GM12892 (cell line): ENCODE results near the gene TARP.

ENCODE experiments used
- DNase-seq: peaks from one replicate; pipeline ENCODE4 v3.0.0; 2011; ENCODE audit not compliant: insufficient read length
- FAIRE-seq: peaks from 2 replicates; lab custom pipeline; 2011; peaks lifted over from hg19 to GRCh38; lab: Jason Lieb, UNC
- POLR2A ChIP-seq: IDR thresholded peaks from 2 replicates; pipeline ENCODE4 v1.6.1; 2011; ENCODE audit warnings: low read depth, low read length, control low read depth
- POLR2AphosphoS5 ChIP-seq: IDR thresholded peaks from 2 replicates; pipeline ENCODE4 v1.6.1; 2011; ENCODE audit warnings: low read depth, low read length, control low read depth
- TAF1 ChIP-seq: IDR thresholded peaks from 2 replicates; pipeline ENCODE4 v1.6.1; 2011; ENCODE audit warnings: low read depth, mild to moderate bottlenecking, control low read depth, low read length, borderline replicate concordance

Gene TARP

GRCh38 chr7:38294926-38295325 lies 21.5 kb upstream of the TARP start:
- TF ChIP-seq TAF1 (no peak), POLR2A (no peak), POLR2AphosphoS5 (no peak)
- FAIRE-seq: no peak
- no peak for DNase-seq

DNA sequence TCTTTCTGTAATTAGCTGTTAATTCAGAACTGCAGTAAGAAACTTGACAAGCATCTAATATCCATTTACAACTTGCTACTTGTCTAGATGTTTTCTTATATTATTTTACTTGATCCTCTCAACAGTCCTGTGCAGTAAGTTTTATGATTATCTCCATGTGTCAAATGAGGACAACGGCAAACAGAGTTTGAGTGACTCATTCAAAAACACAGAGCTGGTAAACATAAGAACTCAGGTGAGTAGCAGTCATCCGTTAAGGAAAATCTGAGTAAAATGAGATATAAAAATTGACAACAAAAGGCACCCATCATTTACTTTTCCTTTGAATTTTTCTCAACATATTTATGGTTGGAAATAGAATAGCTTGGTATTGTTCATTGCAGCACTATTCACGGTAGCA lies 19.0 kb upstream of the TARP start:
- no peak for FAIRE-seq
- no peak for TF ChIP-seq POLR2A
- no peak for TF ChIP-seq TAF1
- DNase-seq: no peak

GRCh38 chr7:38291650-38292049 lies 18.2 kb upstream of the TARP start:
- DNase-seq: no peak
- TF ChIP-seq POLR2A (no peak), TAF1 (no peak), POLR2AphosphoS5 (no peak)
- FAIRE-seq: no peak

DNA sequence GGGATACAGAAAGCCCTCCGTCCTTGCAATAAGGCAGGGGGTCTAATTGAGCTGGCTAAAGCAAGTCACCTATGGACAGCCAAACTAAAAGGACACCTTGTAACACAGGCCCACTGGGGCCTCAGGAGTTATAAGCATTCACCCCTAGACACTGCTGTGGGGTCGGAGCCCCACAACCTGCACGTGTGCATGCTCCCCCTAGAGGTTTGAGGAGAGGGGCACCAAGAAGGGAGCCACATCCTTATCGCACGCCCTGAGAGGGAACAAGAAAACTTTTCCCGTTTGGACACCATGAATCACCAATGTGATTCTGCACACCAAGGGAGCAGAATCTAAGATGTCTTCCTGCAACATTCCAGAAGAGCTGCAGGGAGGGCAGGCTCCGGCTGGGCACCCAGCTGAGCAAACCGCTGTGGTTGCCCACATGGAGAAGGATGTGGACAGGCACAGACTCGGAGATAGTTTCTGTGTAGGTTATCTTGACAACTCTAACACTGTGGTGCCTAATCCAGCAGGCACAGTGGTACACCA lies 17.7 kb upstream of the TARP start:
- TF ChIP-seq POLR2AphosphoS5 (no peak), POLR2A (no peak), TAF1 (no peak)
- no peak for FAIRE-seq
- DNase-seq: no peak

GRCh38 chr7:38284553-38284952 lies 11.1 kb upstream of the TARP start:
- TF ChIP-seq TAF1 (no peak), POLR2A (no peak), POLR2AphosphoS5 (no peak)
- FAIRE-seq (no peak), DNase-seq (no peak)

- TF ChIP-seq POLR2A (no peak), TAF1 (no peak)
- FAIRE-seq (peak; percentile 40), DNase-seq (no peak)
Measured at GRCh38 chr7:38283809-38284208, 10.4 kb upstream of the TARP start.

DNA sequence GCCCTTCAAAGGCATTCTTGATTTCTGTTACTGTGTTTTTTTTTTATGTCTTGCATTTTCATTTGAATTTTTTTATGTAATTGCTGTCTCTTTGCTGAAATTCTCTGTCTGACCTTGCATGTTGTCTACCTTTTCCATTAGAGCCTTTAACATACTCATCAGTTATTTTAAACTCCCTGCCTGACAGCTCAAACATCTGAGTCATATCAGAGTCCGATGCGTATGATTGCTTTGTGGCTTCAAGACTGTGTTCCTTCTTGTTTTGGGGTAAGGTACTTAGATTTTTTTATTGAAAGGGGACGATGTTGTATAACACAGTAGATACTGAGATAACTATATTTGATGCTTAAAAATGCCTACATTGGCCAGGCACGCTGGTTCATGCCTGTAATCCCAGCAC lies 9.7 kb upstream of the TARP start:
- FAIRE-seq: no peak
- DNase-seq: no peak
- TF ChIP-seq POLR2AphosphoS5 (no peak), TAF1 (no peak), POLR2A (no peak)

GRCh38 chr7:38282081-38282480 lies 8.6 kb upstream of the TARP start:
- DNase-seq (no peak), FAIRE-seq (no peak)
- TF ChIP-seq TAF1: no peak
- TF ChIP-seq POLR2A: no peak
- TF ChIP-seq POLR2AphosphoS5: no peak

- no peak for FAIRE-seq
- TF ChIP-seq TAF1 (no peak), POLR2A (no peak), POLR2AphosphoS5 (no peak)
- DNase-seq: no peak
Measured at GRCh38 chr7:38281266-38281665, 7.8 kb upstream of the TARP start.

DNA sequence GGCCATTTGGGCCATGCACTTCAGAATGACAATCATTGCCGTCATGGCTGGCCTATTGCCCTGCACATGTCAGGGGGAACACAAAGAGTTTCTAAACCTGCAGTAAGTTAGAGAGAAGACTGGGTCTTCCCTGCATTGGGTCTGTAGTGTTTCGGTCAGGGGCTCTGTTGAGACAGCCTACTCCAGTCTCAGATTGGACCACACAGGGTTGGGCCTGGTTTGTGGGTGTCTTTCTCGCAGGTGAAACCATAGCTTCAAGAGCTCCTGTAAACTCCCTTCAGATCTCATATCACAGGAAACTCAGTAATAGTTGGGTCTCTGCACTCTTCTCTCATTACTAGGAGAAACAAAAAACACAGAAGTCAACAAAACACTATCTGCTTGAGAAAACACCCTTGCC lies 7.3 kb upstream of the TARP start:
- FAIRE-seq (no peak), DNase-seq (no peak)
- no peak for TF ChIP-seq TAF1
- TF ChIP-seq POLR2AphosphoS5: no peak
- TF ChIP-seq POLR2A: no peak

DNA sequence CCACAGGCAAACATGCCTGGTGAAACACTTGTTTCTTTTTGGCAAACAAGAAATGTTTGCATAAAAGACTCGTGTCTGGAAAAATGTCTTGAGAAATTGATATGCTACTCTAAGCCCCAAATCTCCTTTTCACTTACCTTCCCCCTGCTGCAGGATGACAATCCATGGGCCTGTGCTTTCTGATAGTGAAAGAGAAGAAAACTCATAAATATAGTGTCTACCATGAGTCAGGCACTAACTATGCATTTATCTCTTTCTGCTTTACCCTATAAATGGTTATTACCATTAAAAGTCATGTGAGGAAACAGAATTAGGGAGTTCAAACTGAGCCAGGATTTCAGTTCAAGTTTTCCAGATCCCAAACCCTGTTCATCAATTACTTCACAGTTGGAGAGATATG lies 6.6 kb upstream of the TARP start:
- TF ChIP-seq POLR2AphosphoS5 (no peak), TAF1 (no peak), POLR2A (no peak)
- no peak for DNase-seq
- no peak for FAIRE-seq

DNA sequence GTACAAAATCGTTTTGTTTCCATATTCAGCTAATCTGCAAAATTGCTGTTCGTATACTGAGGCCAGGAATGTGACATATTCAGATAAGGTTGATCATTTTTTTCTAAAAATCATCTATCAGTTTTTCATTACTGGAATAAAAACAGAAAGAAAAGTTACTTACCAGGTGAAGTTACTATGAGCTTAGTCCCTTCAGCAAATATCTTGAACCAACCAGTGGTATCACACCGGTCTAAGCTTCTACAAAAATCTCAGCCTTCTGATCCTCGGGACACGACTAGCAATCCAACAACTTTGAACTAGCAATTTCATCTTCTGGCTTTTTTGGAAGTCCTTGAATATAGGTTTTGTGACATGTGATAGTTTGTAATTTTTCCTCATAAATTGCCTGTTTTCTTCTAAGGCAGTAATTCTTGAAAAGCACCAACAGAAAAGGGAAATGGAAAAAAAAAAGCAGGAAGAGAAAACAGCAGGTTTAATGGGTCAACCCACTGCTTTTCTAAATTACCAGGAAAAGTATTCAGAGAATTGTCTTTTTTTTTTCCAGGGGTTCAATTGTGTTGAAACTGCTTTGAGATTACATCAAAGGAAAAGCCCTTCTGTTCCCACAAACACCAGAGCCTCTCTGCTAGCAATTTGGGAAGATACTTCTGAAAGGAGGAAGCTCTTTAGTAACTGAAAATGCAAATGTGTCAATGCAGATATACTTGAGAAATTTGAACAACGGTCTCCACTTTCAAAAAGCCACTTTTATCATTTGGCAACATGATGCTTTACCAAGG lies 2.9 kb upstream of the TARP start:
- DNase-seq (no peak), FAIRE-seq (peak; percentile 9)
- TF ChIP-seq POLR2A (no peak), TAF1 (no peak), POLR2AphosphoS5 (no peak)

GRCh38 chr7:38274927-38275620 lies 1.6 kb upstream of the TARP start:
- DNase-seq (no peak), FAIRE-seq (no peak)
- TF ChIP-seq TAF1 (no peak), POLR2A (no peak), POLR2AphosphoS5 (no peak)
